ENCODE data around the gene L3MBTL1. TPM values are rescaled to one million over a fixed set of nuclear protein-coding genes. Genes with fewer than 3 reads are reported as not detected.

Gene L3MBTL1
- total and polyA plus RNA-seq, 2 donors (not counting 3 experiments of a cell fraction or from before 2014, with no cell fraction given) = 5.2 to 8.2 TPM

GRCh38 chr20:43568706-43569105, 61.2 kb downstream of the L3MBTL1 start:
- FAIRE-seq = no peak
- no TSS peak for BruUV-seq (replicated peaks)
- Histone ChIP-seq H3K36me3 (ENCODE audit: control insufficient read depth in 2 of 2, extremely low read depth in 1 of 2, insufficient read depth in 2 of 2, low read length in 2 of 2) (no peaks in the 10 kb centered on the region), H3K9ac (replicated peaks; ENCODE audit: extremely low read depth, insufficient read depth, low read length) (no peak overlapping the region), H3K9me1 (replicated peaks; ENCODE audit: control insufficient read depth, extremely low read depth, insufficient read depth, low read length) (no peaks in the 10 kb centered on the region), H3K4me3 (replicated peaks in 1 of 3; ENCODE audit: insufficient read depth in 1 of 3, low read depth in 1 of 3, low read length in 3 of 3) (no peak overlapping the region), H4K20me1 (replicated peaks; ENCODE audit: control insufficient read depth, extremely low read depth, insufficient read depth, low read length) (no peaks in the 10 kb centered on the region), H3K4me2 (ENCODE audit: insufficient read depth, low read length) (no peak overlapping the region), H3K4me1 (ENCODE audit: control insufficient read depth, extremely low read depth, insufficient read depth, low read length) (no peaks in the 10 kb centered on the region), H3K27ac (ENCODE audit: insufficient read depth, low read depth, low read length) (no peak overlapping the region), H3K27me3 (ENCODE audit: control insufficient read depth in 2 of 2, insufficient read depth in 2 of 2, low read length in 2 of 2) (no peaks in the 10 kb centered on the region), H2AFZ (ENCODE audit: low read depth, low read length) (no peak overlapping the region), H3K79me2 (ENCODE audit: control insufficient read depth, insufficient read depth, low read length) (no peaks in the 10 kb centered on the region), H3K9me3 (replicated peaks; ENCODE audit: control insufficient read depth, insufficient read depth, low read length) (no peaks in the 10 kb centered on the region)
- intact Hi-C loops (cut with micrococcal nuclease) = no loop called here
- DNase-seq (ENCODE audit: low read depth, low spot score) = no peak
- ChIA-PET CTCF (interaction anchor here (1.3 to 2.5 kb wide), 2 partner anchors 28 to 31 kb away, joined by 3 to 12 read pairs; no protein-coding TSS in a partner anchor), POLR2A (no interaction called here)
- dilution Hi-C loops (cut with MboI; ENCODE audit: extremely low pct_ligation_motif_present, low sequenced_read_pairs) = no loop called here
- no peak for TF ChIP-seq POLR2AphosphoS5 (IDR thresholded peaks at IDR 0.05; ENCODE audit: insufficient read depth, low read depth, low read length)
- no peak for TF ChIP-seq CTCF (IDR thresholded peaks at IDR 0.05; ENCODE audit: extremely low read depth in 1 of 2, insufficient read depth in 1 of 2, low read depth in 1 of 2, low read length in 2 of 2)
- no peak for TF ChIP-seq EZH2 (IDR thresholded peaks at IDR 0.05; ENCODE audit: borderline replicate concordance, low read depth, low read length, severe bottlenecking)
- TF ChIP-seq MYC (IDR thresholded peaks at IDR 0.05; ENCODE audit: low read depth, low read length) = no peak
- no peak for TF ChIP-seq MAX (IDR thresholded peaks at IDR 0.05; ENCODE audit: insufficient read depth, insufficient read length)
- TF ChIP-seq POLR2A (IDR thresholded peaks at IDR 0.05; ENCODE audit: low read depth, low read length) = no peak
- no peak for TF ChIP-seq JUN (IDR thresholded peaks at IDR 0.05; ENCODE audit: borderline replicate concordance, insufficient read depth, insufficient read length, low read depth)
- TF ChIP-seq FOS (IDR thresholded peaks at IDR 0.05; ENCODE audit: borderline replicate concordance, insufficient read depth, low read length) = no peak
- no peak for TF ChIP-seq GATA2 (IDR thresholded peaks at IDR 0.05; ENCODE audit: insufficient read depth, insufficient read length, low read depth, low read length)
